KOPT-K1 (cell line): ENCODE data around the gene ANLN.

Experiments used
- H3K27ac ChIP-seq: fragments of 200-600 bp; sonication (generic); 2 replicates; pipeline ENCODE4 v1.5.1; 2016; ENCODE audit warnings: antibody characterized with exemption, mild to moderate bottlenecking, low read depth, low read length; ENCODE audit not compliant: poor library complexity, severe bottlenecking
- H3K36me3 ChIP-seq: fragments of 200-600 bp; sonication (generic); 2 replicates; pipeline ENCODE4 v1.5.1; 2017; ENCODE audit warnings: antibody characterized with exemption, mild to moderate bottlenecking, low read length, moderate library complexity; ENCODE audit not compliant: insufficient read depth
- H3K9me3 ChIP-seq: fragments of 200-600 bp; sonication (generic); 2 replicates; pipeline ENCODE4 v1.5.1; 2017; ENCODE audit warnings: antibody characterized with exemption, low read length, mild to moderate bottlenecking; ENCODE audit not compliant: insufficient read depth, poor library complexity, severe bottlenecking

Gene ANLN

GRCh38 chr7:36389371-36390198 lies at the start of gene ANLN:
Gene ANLN, plus strand, starts transcription at chr7:36389862. Its CDS starts 165 bp downstream, at chr7:36390027.
- Histone ChIP-seq H3K27ac (peak within 1 kb of the TSS; percentile 96), H3K9me3 (no peaks in the 10 kb centered on the region), H3K36me3 (peaks cover 12% of the 10 kb centered on the region)

GRCh38 chr7:36343548-36343947 lies 46.1 kb upstream of the ANLN start:
- H3K9me3 ChIP-seq: no peaks in the 10 kb centered on the region
- no peak overlapping the region for H3K27ac ChIP-seq
- no peaks in the 10 kb centered on the region for H3K36me3 ChIP-seq

GRCh38 chr7:36344622-36345021 lies 45.0 kb upstream of the ANLN start:
- Histone ChIP-seq H3K27ac (no peak overlapping the region), H3K9me3 (no peaks in the 10 kb centered on the region), H3K36me3 (no peaks in the 10 kb centered on the region)

- no peaks in the 10 kb centered on the region for H3K9me3 ChIP-seq
- H3K36me3 ChIP-seq: no peaks in the 10 kb centered on the region
- no peak overlapping the region for H3K27ac ChIP-seq
These were observed 43.3 kb upstream of the ANLN start for GRCh38 chr7:36346260-36346831.

GRCh38 chr7:36348256-36348655 lies 41.4 kb upstream of the ANLN start:
- H3K9me3 ChIP-seq: no peaks in the 10 kb centered on the region
- H3K36me3 ChIP-seq: no peaks in the 10 kb centered on the region
- no peak overlapping the region for H3K27ac ChIP-seq

GRCh38 chr7:36348771-36349170 lies 40.9 kb upstream of the ANLN start:
- no peaks in the 10 kb centered on the region for H3K9me3 ChIP-seq
- no peak overlapping the region for H3K27ac ChIP-seq
- no peaks in the 10 kb centered on the region for H3K36me3 ChIP-seq

GRCh38 chr7:36349626-36350025 lies 40.0 kb upstream of the ANLN start:
- Histone ChIP-seq H3K27ac (no peak overlapping the region), H3K9me3 (no peaks in the 10 kb centered on the region)

GRCh38 chr7:36355490-36355889 lies 34.2 kb upstream of the ANLN start:
- Histone ChIP-seq H3K27ac (no peak overlapping the region), H3K9me3 (no peaks in the 10 kb centered on the region), H3K36me3 (no peaks in the 10 kb centered on the region)

More at GRCh38 chr7:36349626-36350025, 40.0 kb upstream of the ANLN start:
- no peaks in the 10 kb centered on the region for H3K36me3 ChIP-seq

GRCh38 chr7:36357054-36357453 lies 32.6 kb upstream of the ANLN start:
- Histone ChIP-seq H3K9me3 (no peaks in the 10 kb centered on the region), H3K27ac (no peak overlapping the region), H3K36me3 (no peaks in the 10 kb centered on the region)

- Histone ChIP-seq H3K9me3 (no peaks in the 10 kb centered on the region), H3K36me3 (no peaks in the 10 kb centered on the region), H3K27ac (no peak overlapping the region)
These were observed 31.1 kb upstream of the ANLN start for GRCh38 chr7:36358589-36358988.

- Histone ChIP-seq H3K36me3 (no peaks in the 10 kb centered on the region), H3K27ac (no peak overlapping the region), H3K9me3 (no peaks in the 10 kb centered on the region)
These were observed 29.4 kb upstream of the ANLN start for GRCh38 chr7:36360244-36360643.

GRCh38 chr7:36361227-36361626 lies 28.4 kb upstream of the ANLN start:
- Histone ChIP-seq H3K36me3 (no peaks in the 10 kb centered on the region), H3K9me3 (no peaks in the 10 kb centered on the region), H3K27ac (no peak overlapping the region)

GRCh38 chr7:36363515-36363914 lies 26.1 kb upstream of the ANLN start:
- Histone ChIP-seq H3K9me3 (no peaks in the 10 kb centered on the region), H3K27ac (no peak overlapping the region), H3K36me3 (no peaks in the 10 kb centered on the region)

- H3K9me3 ChIP-seq: no peaks in the 10 kb centered on the region
- H3K27ac ChIP-seq: no peak overlapping the region
- no peaks in the 10 kb centered on the region for H3K36me3 ChIP-seq
These were observed 23.5 kb upstream of the ANLN start for GRCh38 chr7:36366005-36366717.

- H3K27ac ChIP-seq: peak overlapping the region; percentile 49
- no peaks in the 10 kb centered on the region for H3K9me3 ChIP-seq
- H3K36me3 ChIP-seq: no peaks in the 10 kb centered on the region
These were observed 22.7 kb upstream of the ANLN start for GRCh38 chr7:36366718-36367560.
